GM21528 (cell line): ENCODE measurements around the gene GRK5.

Source experiments
- ATAC-seq: cut with Tn5 transposase; IDR thresholded peaks from one replicate; pipeline ENCODE4 v1.9.1; 2021; ENCODE audit warnings: mild to moderate bottlenecking, moderate library complexity; ENCODE audit not compliant: unreplicated experiment, low FRiP score

Gene GRK5

GRCh38 chr10:119333146-119333792 is 125.9 kb downstream of the GRK5 start:
- no peak for ATAC-seq

GRCh38 chr10:119335671-119336353 is 128.4 kb downstream of the GRK5 start:
- no peak for ATAC-seq

DNA sequence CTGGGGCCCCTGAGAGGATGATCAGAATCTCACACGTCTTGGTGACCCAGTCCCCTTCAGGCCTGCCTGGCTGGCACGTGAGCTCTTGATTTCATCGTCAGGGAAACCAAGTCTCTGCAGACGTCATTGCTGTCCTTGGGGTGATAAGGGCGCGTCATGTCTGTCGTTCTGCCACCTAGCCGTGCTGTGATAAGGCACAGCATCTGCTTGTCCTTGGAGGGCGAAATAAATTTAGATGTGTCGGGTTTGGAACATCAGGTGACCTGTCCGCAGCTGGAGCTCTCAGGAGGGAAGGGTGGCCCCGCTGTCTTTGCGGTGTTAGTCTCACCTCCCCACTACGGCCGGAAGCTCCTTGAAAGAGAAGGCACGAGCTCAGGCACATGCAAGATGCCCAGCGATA is 129.2 kb downstream of the GRK5 start:
- no peak for ATAC-seq

- ATAC-seq = no peak
Observed at GRCh38 chr10:119337223-119337622, 129.9 kb downstream of the GRK5 start.

- no peak for ATAC-seq
Observed at GRCh38 chr10:119337796-119338432, 130.5 kb downstream of the GRK5 start.

DNA sequence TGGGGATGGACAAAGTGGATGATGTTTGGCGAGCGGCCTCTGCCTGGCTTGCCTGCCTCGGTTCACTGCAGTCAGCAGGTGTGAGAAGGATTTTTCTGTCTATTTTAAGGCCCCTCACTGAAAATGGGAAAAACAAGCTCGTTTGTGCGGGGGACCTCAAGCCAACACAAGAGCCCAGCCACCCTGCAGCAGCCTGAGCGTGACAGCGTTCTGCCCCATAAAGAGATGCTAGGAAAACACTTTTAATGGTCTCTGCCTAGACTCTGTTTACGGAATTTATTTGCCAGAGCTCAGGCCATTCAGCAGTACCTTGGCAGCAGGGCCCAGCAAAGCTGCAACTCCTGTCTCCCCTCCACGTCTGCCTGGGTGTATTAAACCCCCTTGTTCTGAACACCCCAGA is 131.7 kb downstream of the GRK5 start:
- ATAC-seq = no peak

DNA sequence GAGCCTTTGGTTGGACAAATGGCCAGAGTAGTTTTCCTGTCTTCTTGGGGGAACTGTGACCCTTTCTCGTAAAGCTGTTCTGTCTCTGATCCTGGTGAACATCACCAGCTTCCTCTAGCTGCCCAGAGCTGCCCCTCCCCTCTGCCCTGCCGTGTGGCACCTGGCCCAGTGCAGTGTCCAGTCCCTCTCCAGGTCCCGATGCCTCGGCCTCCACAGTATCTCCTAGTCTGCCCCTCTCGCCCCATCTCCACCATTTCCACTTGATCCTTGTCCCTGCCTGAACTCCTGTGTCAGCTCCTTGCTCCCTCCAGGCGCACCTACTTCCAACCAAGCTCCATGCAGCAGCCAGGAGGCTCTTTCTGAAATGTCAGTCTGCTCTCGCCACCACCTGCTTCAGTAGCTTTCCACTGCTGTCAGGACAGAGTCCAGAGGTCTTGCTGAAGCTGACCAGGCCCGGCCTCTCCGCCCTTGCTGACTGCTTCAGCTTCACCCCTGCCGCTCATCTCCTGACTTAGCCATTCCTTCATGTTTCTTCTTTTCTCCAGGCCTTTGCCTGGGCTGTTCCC is 133.6 kb downstream of the GRK5 start:
- no peak for ATAC-seq

GRCh38 chr10:119341459-119342301 is 134.3 kb downstream of the GRK5 start:
- ATAC-seq = no peak

DNA sequence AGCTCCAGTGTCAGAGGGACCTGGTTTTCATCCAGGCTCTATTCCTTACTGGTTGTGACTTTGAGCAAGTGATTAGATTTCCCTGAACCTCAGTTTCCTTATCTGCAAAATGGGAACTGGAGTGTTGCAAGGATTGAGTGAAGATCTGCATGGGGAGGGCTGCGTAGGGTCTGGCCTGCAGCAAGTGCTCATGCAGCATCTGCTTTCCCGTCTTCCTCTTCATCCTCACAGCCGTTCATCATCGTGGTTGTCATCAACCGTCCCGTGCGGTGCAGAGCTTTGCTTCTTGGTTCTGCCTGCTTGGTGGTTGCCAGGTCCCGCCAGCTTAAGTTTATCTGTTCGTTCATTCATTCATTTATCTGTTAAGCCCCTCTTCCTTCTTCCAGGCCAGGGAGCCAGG is 135.0 kb downstream of the GRK5 start:
- no peak for ATAC-seq

DNA sequence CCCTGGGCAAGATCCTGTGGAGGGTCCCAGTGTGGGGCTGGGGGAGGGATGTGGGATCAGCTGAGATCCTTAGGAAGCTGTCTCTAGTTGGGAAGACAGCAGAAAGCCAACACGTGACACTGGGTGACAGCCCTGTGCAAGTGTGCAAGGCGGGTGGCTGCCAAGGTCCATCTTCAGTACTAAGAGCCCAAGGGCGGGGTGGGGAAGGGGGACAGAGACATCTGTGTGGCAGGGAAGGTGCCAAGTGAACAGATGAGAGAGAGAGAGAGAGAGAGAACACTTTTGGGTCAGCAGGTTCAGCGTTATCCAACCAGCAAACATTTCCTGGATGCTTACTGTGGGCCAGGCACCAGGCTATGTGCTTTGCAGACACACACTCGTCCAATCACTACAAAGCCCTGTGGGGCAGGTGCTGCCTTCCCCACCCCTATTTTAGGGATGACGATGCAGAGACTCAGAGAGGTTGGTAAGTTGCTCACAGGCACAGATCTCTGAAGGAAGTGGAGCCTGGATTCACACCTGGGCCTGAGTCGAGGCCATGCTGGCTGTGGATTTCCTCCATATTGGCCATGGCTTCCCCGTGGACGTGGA is 135.7 kb downstream of the GRK5 start:
- no peak for ATAC-seq

GRCh38 chr10:119344381-119344780 is 137.0 kb downstream of the GRK5 start:
- no peak for ATAC-seq

DNA sequence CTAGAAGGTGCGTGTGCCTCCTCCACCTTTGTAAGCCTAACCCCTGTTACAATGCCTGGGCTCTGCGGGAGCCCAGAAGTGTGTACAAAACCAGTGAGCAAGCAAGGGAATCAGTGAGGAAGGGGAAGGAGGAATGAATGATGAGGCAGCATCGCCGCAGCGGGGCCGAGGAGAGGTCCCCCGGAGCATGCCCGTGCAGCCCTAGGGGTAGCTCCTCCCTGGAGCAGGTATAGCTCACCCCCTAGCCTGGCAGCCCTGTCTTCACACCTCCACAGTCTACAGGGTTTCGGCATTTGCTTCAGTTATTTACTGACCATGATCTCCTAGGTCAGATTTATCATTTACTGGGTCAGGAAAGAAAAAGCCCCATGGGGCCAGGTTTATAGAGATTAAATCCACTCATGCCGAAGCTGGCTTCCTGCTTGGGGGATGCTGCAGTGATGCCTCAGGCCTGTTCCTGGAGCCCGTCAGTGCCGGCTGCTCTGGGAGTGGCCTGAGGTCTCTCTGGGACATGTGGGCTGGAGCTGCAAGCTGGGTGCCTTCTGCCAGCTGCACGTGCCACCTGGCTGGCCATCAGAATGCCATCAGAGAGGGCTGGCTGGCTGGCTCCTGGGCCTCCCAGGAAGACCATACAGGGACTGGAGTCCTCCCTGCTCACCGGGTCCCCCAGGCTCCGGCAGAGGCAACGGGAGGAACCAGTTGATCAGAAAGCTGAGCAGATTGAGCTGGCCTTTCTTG is 138.9 kb downstream of the GRK5 start:
- ATAC-seq = no peak

DNA sequence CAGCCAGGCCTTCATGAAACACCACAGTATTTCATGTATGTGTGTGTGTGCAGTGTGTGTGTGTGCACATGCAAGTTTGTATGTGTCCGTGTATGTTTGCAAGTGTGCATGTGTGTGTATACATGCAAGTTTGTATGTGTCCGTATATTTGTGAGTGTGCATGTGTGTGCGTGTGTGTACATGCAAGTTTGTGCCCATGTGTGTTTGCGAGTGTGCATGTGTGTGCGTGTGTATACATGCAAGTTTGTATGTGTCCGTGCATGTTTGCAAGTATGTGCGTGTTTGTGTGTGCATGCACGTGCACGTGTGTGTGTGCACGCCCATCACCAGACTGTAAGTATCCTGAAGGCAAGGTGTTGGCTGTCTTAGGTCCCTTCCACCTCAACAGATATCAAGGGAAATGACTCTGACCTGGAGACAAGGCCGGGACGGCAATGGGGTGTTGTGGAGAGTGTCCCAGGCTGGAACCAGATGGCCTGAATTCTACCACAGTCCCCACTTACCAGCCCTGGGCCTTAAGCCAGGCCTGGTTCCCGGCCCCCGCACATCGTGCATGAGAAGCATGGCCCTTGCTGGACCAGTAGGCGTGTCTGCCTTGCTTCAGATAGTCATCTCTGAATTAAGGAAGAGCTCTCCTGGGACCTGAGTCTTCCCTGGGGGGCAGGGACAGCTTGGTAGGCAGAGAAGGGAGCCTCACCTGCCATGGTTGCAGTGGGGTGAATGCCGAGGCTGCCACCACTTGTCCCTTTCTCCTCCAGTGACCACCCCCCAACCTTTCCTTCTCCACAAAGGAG is 140.0 kb downstream of the GRK5 start:
- ATAC-seq = no peak

GRCh38 chr10:119348106-119348505 is 140.7 kb downstream of the GRK5 start:
- no peak for ATAC-seq

- no peak for ATAC-seq
Observed at GRCh38 chr10:119348516-119349240, 141.3 kb downstream of the GRK5 start.

- no peak for ATAC-seq
Observed at GRCh38 chr10:119349341-119349740, 142.0 kb downstream of the GRK5 start.

GRCh38 chr10:119349937-119350501 is 142.6 kb downstream of the GRK5 start:
- no peak for ATAC-seq
